Measurements from ENCODE around the gene NPHS1.
"Not testable (repeated sequence)": the region's sequence is repeated elsewhere in the genome, so short reads cannot be mapped to it uniquely, and the experiment has no call there.

Gene NPHS1

GRCh38 chr19:35895911-35896642, 43.8 kb upstream of the NPHS1 start:
- no peak for TF ChIP-seq CTCF (IDR thresholded peaks at IDR 0.05; ENCODE audit: borderline replicate concordance, insufficient read depth, low read depth, low read length)
- no peak overlapping the region for H3K4me3 ChIP-seq (ENCODE audit: low read depth, low read length)

GRCh38 chr19:35894342-35894741, 42.0 kb upstream of the NPHS1 start:
- no peak overlapping the region for H3K4me3 ChIP-seq (ENCODE audit: low read depth, low read length)
- TF ChIP-seq CTCF (IDR thresholded peaks at IDR 0.05; ENCODE audit: borderline replicate concordance, insufficient read depth, low read depth, low read length) = no peak

- H3K4me3 ChIP-seq (ENCODE audit: low read depth, low read length) = not testable (repeated sequence)
These were observed 39.5 kb upstream of the NPHS1 start for GRCh38 chr19:35891819-35892218.

- no peak overlapping the region for H3K4me3 ChIP-seq (ENCODE audit: low read depth, low read length)
- no peak for TF ChIP-seq CTCF (IDR thresholded peaks at IDR 0.05; ENCODE audit: borderline replicate concordance, insufficient read depth, low read depth, low read length)
These were observed 37.9 kb upstream of the NPHS1 start for GRCh38 chr19:35890113-35890650.

- TF ChIP-seq CTCF (IDR thresholded peaks at IDR 0.05; ENCODE audit: borderline replicate concordance, insufficient read depth, low read depth, low read length) = no peak
- no peak overlapping the region for H3K4me3 ChIP-seq (ENCODE audit: low read depth, low read length)
These were observed 37.2 kb upstream of the NPHS1 start for GRCh38 chr19:35889370-35890112.

GRCh38 chr19:35888398-35888797, 36.1 kb upstream of the NPHS1 start:
- TF ChIP-seq CTCF (IDR thresholded peaks at IDR 0.05; ENCODE audit: borderline replicate concordance, insufficient read depth, low read depth, low read length) = no peak
- no peak overlapping the region for H3K4me3 ChIP-seq (ENCODE audit: low read depth, low read length)

- H3K4me3 ChIP-seq (ENCODE audit: low read depth, low read length) = no peak overlapping the region
- no peak for TF ChIP-seq CTCF (IDR thresholded peaks at IDR 0.05; ENCODE audit: borderline replicate concordance, insufficient read depth, low read depth, low read length)
These were observed 34.9 kb upstream of the NPHS1 start for GRCh38 chr19:35887197-35887596.

Data from GM12875 (cell line).